Right atrium auricular region (tissue), 2 donors: ENCODE results near the gene TSC1. TPM values are rescaled to one million over a fixed set of nuclear protein-coding genes. Genes with fewer than 3 reads are reported as not detected.

Experiments used
- DNase-seq: peaks from one replicate; pipeline ENCODE4 v3.0.0-alpha.2; 2019; ENCODE audit warnings: low spot score
- H3K27ac ChIP-seq, 2 donors: fragments of 200-600 bp; sonication (generic); 1 replicate in 1 of 2; 2 replicates in 1 of 2; pipeline ENCODE4 v1.5.1; 2016 to 2019
- H3K27me3 ChIP-seq, 2 donors: fragments of 200-600 bp; sonication (generic); one replicate each; pipeline versions ENCODE4 v1.5.1 to v1.6.0; 2017 to 2019
- H3K36me3 ChIP-seq: fragments of 200-600 bp; sonication (generic); one replicate; pipeline ENCODE4 v1.5.1; 2016
- H3K4me1 ChIP-seq, 2 donors: fragments of 200-600 bp; sonication (generic); one replicate each; pipeline versions ENCODE4 v1.5.1 to v1.6.0; 2017 to 2019
- H3K4me3 ChIP-seq, 2 donors: fragments of 200-600 bp; sonication (generic); 1 replicate in 1 of 2; 2 replicates in 1 of 2; pipeline ENCODE4 v1.5.1; 2017 to 2019; ENCODE audit warnings: mild to moderate bottlenecking in 1 of 2, moderate library complexity in 1 of 2
- H3K9me3 ChIP-seq, 2 donors: fragments of 200-600 bp; sonication (generic); one replicate each; pipeline ENCODE4 v1.5.1; 2019
- CTCF ChIP-seq, 2 donors: fragments of 200-600 bp; sonication (generic); IDR thresholded peaks; one replicate each; pipeline ENCODE4 v1.5.1; 2019; ENCODE audit warnings: antibody characterized with exemption in 2 of 2
- total RNA-seq, 2 donors: library from RNA; depleted of rRNA; stranded (reverse); fragments of >200 nt; gene quantifications; one replicate each; pipeline ENCODE4 v1.1.0, GENCODE V29; 2016

The TSC1 gene
- total RNA-seq, 2 donors from 2014 or later, result 27.6 to 36.4 TPM

GRCh38 chr9:132881826-132882225 is 62.6 kb downstream of the TSC1 start:
- no peak overlapping the region for H3K4me3 ChIP-seq
- H3K4me1 ChIP-seq, result peaks cover 0 to 18% of the 10 kb centered on the region in 2 donors
- H3K27ac ChIP-seq, result no peak overlapping the region
- no peaks in the 10 kb centered on the region for H3K9me3 ChIP-seq
- no peaks in the 10 kb centered on the region for H3K27me3 ChIP-seq
- DNase-seq, result no peak
- TF ChIP-seq CTCF (IDR thresholded peaks at IDR 0.05), result no peak
- no peaks in the 10 kb centered on the region for H3K36me3 ChIP-seq

- Histone ChIP-seq H3K9me3 (no peaks in the 10 kb centered on the region), H3K36me3 (no peaks in the 10 kb centered on the region), H3K4me3 (no peak overlapping the region), H3K27ac (peak overlapping the region; percentile 85 to 89), H3K4me1 (peaks cover 0 to 18% of the 10 kb centered on the region in 2 donors), H3K27me3 (no peaks in the 10 kb centered on the region)
- TF ChIP-seq CTCF (IDR thresholded peaks at IDR 0.05), result no peak
- DNase-seq, result no peak
Measured at GRCh38 chr9:132880324-132880661, 64.1 kb downstream of the TSC1 start.

GRCh38 chr9:132879457-132880323 is 64.7 kb downstream of the TSC1 start:
- peak overlapping the region; percentile 85 to 89 for H3K27ac ChIP-seq
- H3K9me3 ChIP-seq, result no peaks in the 10 kb centered on the region
- peak overlapping the region in 1 of 2 donors; percentile 94 for H3K4me3 ChIP-seq
- TF ChIP-seq CTCF (IDR thresholded peaks at IDR 0.05), result no peak
- no peak for DNase-seq
- no peaks in the 10 kb centered on the region for H3K27me3 ChIP-seq
- peaks cover 0 to 18% of the 10 kb centered on the region in 2 donors for H3K4me1 ChIP-seq
- H3K36me3 ChIP-seq, result no peaks in the 10 kb centered on the region

- TF ChIP-seq CTCF (IDR thresholded peaks at IDR 0.05), result no peak
- Histone ChIP-seq H3K4me1 (peaks cover 0 to 18% of the 10 kb centered on the region in 2 donors), H3K36me3 (no peaks in the 10 kb centered on the region), H3K9me3 (no peaks in the 10 kb centered on the region), H3K27ac (peak within 1 kb of the TSS; percentile 85 to 89), H3K4me3 (peak within 1 kb of the TSS; percentile 93 to 94), H3K27me3 (no peaks in the 10 kb centered on the region)
- peak; percentile 73 for DNase-seq
Measured at GRCh38 chr9:132878695-132879456, 65.5 kb downstream of the TSC1 start, which contains the start of gene SPACA9. TSS of gene SPACA9 (plus strand) at chr9:132878898. CDS start at chr9:132883948, 5,050 bp downstream.

GRCh38 chr9:132877824-132878694 is 66.4 kb downstream of the TSC1 start, which contains the start of gene AK8:
TSS of gene AK8 (minus strand) at chr9:132878284. CDS start at chr9:132878255, 29 bp downstream.
- TF ChIP-seq CTCF (IDR thresholded peaks at IDR 0.05), result no peak
- H3K9me3 ChIP-seq, result no peaks in the 10 kb centered on the region
- H3K27ac ChIP-seq, result peak within 1 kb of the TSS; percentile 85 to 89
- DNase-seq, result peak; percentile 75
- no peaks in the 10 kb centered on the region for H3K36me3 ChIP-seq
- no peaks in the 10 kb centered on the region for H3K27me3 ChIP-seq
- peaks cover 0 to 18% of the 10 kb centered on the region in 2 donors for H3K4me1 ChIP-seq
- H3K4me3 ChIP-seq, result peak within 1 kb of the TSS; percentile 93 to 94
